Activated CD8-positive, alpha-beta memory T cell treated with anti-CD3 and anti-CD28 coated beads, Interleukin-2, amount 50 U/mL, for 48 hours (primary cell): ENCODE measurements around the gene RIOX2.
"Not testable (repeated sequence)": the region's sequence is repeated elsewhere in the genome, so short reads cannot be mapped to it uniquely, and the experiment has no call there.

ENCODE experiments used
- DNase-seq: peaks from one replicate; pipeline ENCODE4 v3.0.0-alpha.2; 2020

Gene RIOX2

GRCh38 chr3:97909830-97910229 lies 62.4 kb downstream of the RIOX2 start:
- DNase-seq, result not testable (repeated sequence)

- no peak for DNase-seq
Observed at GRCh38 chr3:97901313-97902248, 70.7 kb downstream of the RIOX2 start.

GRCh38 chr3:97899331-97899730 lies 72.9 kb downstream of the RIOX2 start:
- no peak for DNase-seq

- DNase-seq, result no peak
Observed at GRCh38 chr3:97896547-97896946, 75.7 kb downstream of the RIOX2 start.

- DNase-seq, result no peak
Observed at GRCh38 chr3:97896129-97896528, 76.1 kb downstream of the RIOX2 start.

GRCh38 chr3:97895216-97895615 lies 77.0 kb downstream of the RIOX2 start:
- DNase-seq, result no peak

- DNase-seq, result no peak
Observed at GRCh38 chr3:97892852-97893251, 79.4 kb downstream of the RIOX2 start.
